ENCODE results near the gene UBE2A.

UBE2A gene

DNA sequence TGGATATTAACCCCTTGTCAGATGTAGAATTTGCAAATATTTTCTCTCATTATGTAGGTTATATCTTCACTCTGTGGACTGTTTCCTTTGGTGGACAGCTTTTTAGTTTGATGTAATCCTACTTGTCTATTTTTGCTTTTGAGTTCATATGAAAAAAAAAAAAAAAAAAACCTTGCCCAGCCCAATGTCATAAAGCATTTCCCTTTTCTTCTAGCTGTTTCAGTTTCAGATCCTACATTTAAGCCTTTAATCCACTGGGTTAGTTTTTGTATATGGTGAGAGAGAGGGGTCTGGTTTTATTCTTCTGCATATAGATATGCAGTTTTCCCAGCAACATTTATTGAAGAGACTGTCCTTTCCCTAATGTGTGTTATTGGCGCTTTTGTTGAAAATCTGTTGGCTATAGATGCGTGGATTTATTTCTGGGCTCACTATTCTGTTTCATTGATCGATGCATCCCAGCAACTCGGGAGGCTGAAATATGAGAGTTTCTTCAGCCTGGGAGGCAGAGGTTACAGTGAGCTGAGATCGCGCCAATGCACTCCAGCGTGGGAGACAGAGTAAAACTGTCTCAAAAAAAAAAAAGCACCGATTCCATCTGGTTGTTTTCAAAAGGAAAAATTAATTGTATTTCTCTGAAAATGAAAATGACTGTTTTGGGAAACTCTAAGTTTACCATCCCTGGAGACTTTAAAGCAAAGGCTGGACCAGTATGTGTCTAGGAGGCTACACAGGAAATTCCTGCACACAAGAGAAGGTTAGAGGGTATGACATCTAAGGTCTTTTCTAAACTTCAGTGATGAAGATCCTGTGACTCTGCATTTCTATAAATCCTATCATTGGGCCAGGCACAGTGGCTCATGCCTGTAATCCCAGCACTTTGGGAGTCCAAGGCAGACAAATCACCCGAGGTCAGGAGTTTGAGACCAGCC is 44.8 kb upstream of the UBE2A start:
- CTCF ChIA-PET = interaction anchor here (0.6 kb wide), 1 partner anchor 31 kb away, joined by 3 read pairs; no protein-coding TSS in a partner anchor
- no peak for TF ChIP-seq ZNF571 (tag by site-specific recombination; IDR thresholded peaks at IDR 0.05)
- no peak for TF ChIP-seq GLI4 (tag by site-specific recombination; IDR thresholded peaks at IDR 0.05)
- TF ChIP-seq KLF9 (tag by site-specific recombination; IDR thresholded peaks at IDR 0.05; ENCODE audit: low read depth) = no peak
- no peak for TF ChIP-seq ZNF830 (tag by site-specific recombination; IDR thresholded peaks at IDR 0.05; ENCODE audit: low read depth)
- TF ChIP-seq ZNF560 (tag by site-specific recombination; IDR thresholded peaks at IDR 0.05; ENCODE audit: borderline replicate concordance) = no peak
- TF ChIP-seq ZNF114 (tag by site-specific recombination; IDR thresholded peaks at IDR 0.05) = no peak
- TF ChIP-seq, protein P1, sequence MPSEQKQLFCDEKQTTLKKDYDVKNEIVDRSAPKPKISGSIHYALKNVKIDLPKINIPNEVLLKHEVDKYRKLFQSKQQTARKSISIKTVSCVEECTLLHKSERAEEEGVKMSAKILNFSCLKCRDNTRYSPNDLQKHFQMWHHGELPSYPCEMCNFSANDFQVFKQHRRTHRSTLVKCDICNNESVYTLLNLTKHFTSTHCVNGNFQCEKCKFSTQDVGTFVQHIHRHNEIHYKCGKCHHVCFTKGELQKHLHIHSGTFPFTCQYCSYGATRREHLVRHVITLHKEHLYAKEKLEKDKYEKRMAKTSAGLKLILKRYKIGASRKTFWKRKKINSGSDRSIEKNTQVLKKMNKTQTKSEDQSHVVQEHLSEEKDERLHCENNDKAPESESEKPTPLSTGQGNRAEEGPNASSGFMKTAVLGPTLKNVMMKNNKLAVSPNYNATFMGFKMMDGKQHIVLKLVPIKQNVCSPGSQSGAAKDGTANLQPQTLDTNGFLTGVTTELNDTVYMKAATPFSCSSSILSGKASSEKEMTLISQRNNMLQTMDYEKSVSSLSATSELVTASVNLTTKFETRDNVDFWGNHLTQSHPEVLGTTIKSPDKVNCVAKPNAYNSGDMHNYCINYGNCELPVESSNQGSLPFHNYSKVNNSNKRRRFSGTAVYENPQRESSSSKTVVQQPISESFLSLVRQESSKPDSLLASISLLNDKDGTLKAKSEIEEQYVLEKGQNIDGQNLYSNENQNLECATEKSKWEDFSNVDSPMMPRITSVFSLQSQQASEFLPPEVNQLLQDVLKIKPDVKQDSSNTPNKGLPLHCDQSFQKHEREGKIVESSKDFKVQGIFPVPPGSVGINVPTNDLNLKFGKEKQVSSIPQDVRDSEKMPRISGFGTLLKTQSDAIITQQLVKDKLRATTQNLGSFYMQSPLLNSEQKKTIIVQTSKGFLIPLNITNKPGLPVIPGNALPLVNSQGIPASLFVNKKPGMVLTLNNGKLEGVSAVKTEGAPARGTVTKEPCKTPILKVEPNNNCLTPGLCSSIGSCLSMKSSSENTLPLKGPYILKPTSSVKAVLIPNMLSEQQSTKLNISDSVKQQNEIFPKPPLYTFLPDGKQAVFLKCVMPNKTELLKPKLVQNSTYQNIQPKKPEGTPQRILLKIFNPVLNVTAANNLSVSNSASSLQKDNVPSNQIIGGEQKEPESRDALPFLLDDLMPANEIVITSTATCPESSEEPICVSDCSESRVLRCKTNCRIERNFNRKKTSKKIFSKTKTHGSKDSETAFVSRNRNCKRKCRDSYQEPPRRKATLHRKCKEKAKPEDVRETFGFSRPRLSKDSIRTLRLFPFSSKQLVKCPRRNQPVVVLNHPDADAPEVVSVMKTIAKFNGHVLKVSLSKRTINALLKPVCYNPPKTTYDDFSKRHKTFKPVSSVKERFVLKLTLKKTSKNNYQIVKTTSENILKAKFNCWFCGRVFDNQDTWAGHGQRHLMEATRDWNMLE (tag by site-specific recombination; conservative IDR thresholded peaks at IDR 0.05; ENCODE audit: low read depth) = no peak
- no peak for TF ChIP-seq ZNF677 (tag by site-specific recombination; IDR thresholded peaks at IDR 0.05)
- no peak for TF ChIP-seq ZNF404 (tag by site-specific recombination; IDR thresholded peaks at IDR 0.05)
- no peak for TF ChIP-seq ZNF18 (tag by site-specific recombination; IDR thresholded peaks at IDR 0.05)
- TF ChIP-seq HOXC10 (CRISPR knock-in tag; IDR thresholded peaks at IDR 0.05) = no peak
- TF ChIP-seq ZNF747 (tag by site-specific recombination; IDR thresholded peaks at IDR 0.05) = no peak
- TF ChIP-seq ZNF76 (tag by site-specific recombination; IDR thresholded peaks at IDR 0.05; ENCODE audit: borderline replicate concordance, low read depth) = no peak
- no peak for TF ChIP-seq ZNF37A (tag by site-specific recombination; IDR thresholded peaks at IDR 0.05)
- TF ChIP-seq ZNF292 (tag by site-specific recombination; IDR thresholded peaks at IDR 0.05; ENCODE audit: borderline replicate concordance, low read depth) = no peak
- no peak for TF ChIP-seq ZNF302 (tag by site-specific recombination; IDR thresholded peaks at IDR 0.05; ENCODE audit: low read depth)
- no peak for TF ChIP-seq SALL2 (tag by site-specific recombination; IDR thresholded peaks at IDR 0.05; ENCODE audit: borderline replicate concordance)
- TF ChIP-seq ZNF561 (tag by site-specific recombination; IDR thresholded peaks at IDR 0.05; ENCODE audit: borderline replicate concordance) = no peak
- no peak for TF ChIP-seq MZF1 (tag by site-specific recombination; IDR thresholded peaks at IDR 0.05; ENCODE audit: borderline replicate concordance)
- no peaks in the 10 kb centered on the region for H3K4me1 ChIP-seq (ENCODE audit: control insufficient read depth, insufficient read depth, low read length)
- H3K36me3 ChIP-seq (ENCODE audit: control insufficient read depth in 2 of 2, insufficient read depth in 1 of 2, low read length in 2 of 2) = no peaks in the 10 kb centered on the region; a peak in 1 of 3 replicates
- H3K27ac ChIP-seq (ENCODE audit: extremely low read depth, low read depth, low read length) = no peak overlapping the region
- no peak overlapping the region for H3K4me3 ChIP-seq (ENCODE audit: low read depth, low read length)
- POLR2A ChIA-PET = interaction anchor here (0.6 kb wide), 1 partner anchor 76 kb away, joined by 3 read pairs; no protein-coding TSS in a partner anchor
- no peaks in the 10 kb centered on the region for H3K9me3 ChIP-seq (ENCODE audit: control insufficient read depth, insufficient read depth, low read depth, low read length)
